Left kidney (tissue), 2 donors: ENCODE measurements around the gene RNF121. TPM values are rescaled to one million over a fixed set of nuclear protein-coding genes. Genes with fewer than 3 reads are reported as not detected.

ENCODE experiments used
- DNase-seq: peaks from one replicate; pipeline ENCODE4 v3.0.0-alpha.2; 2013
- polyA plus RNA-seq: library from polyadenylated mRNA; unstranded; fragments of 120-200 nt; gene quantifications from one replicate; pipeline ENCODE4 v1.2.1, GENCODE V29; 2013; ENCODE audit not compliant: insufficient read length

RNF121 gene
- polyA plus RNA-seq, 1 donor, result 46.7 TPM

GRCh38 chr11:71933141-71933933 is 4.5 kb downstream of the RNF121 start:
- no peak for DNase-seq

DNA sequence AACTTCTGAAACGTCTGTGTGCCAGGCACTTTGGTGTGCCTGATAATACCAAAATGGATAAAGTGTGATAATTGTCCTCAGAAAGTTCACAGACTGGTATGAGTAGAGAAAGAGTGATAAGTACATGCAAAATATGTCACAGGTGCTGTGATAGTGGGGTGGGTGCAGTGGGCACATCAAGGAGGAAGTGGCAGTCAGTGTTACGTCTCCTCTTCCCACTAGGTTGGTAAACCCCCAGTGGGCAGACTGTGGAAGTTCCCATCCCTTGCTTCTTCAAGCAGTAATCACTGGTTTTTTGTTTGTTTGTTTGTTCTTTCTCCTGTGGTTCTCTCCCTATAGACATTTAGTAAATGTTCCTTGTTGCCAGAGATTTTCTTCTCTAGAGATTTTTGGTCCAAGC is 5.4 kb downstream of the RNF121 start:
- no peak for DNase-seq

DNA sequence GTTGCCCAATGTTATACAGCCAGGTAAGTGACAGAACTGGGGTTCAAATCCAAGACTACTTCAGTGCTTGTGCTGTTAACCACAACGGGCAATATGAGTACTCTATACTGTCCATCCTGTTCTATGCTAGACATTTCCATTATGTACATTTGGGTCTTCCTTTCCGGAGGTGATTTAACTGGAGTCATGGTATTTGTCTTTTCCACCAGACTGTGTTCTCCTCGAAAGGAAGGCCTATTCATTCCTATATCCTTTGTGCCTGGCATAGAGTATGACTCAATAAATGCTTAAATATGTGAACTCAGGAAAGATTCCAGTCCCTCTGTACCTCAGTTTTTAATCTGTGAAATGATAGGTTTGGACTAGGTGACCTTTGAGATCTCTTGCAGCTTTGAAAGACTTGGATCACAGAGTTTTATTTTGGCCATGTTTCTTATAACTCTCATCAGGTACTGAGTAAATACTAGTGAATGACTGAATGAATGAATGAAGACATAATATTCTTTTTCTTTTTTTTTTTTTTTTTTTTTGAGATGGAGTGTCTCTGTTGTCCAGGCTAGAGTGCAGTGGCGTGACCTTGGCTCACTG is 6.6 kb downstream of the RNF121 start:
- DNase-seq, result no peak

DNA sequence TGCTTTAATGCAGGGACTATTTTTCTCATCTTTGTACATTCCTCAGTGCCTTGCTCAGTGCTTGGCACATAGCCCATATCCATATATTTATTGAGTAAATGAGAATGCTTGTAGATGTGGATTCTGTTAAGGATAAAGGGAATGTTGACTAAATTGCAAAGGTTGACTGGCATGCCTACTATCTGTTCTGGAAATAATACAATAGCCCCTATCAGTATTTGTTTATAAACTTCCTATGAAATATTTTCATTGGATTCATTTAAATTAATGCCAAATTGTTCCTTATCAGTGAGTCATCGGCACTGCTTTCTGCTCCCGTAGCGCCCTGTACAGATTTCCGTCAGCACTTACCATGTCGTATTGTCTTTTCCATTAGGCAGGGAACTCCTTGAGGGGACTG is 8.0 kb downstream of the RNF121 start:
- DNase-seq, result no peak

GRCh38 chr11:71937826-71938225 is 9.0 kb downstream of the RNF121 start:
- no peak for DNase-seq

GRCh38 chr11:71940561-71941219 is 11.8 kb downstream of the RNF121 start:
- DNase-seq, result no peak

DNA sequence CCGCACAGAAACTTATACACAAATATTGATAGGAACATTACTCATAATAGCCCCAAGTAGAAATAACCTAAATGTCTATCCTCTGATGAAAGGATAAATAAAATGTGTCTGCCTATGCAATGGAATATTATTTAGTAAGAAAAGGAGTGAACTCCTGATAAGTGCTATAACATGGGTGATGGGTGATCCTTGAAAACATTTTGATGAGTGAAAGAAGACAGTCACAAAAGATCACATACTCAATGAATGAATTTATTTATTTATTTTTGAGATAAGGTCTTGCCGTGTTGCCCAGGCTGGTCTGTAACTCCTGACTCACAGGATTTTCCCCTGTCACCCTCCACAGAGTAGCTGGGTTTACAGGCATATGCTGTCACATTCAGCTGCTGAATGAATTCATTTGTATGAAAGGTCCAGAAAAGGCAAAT is 17.3 kb downstream of the RNF121 start:
- no peak for DNase-seq

DNA sequence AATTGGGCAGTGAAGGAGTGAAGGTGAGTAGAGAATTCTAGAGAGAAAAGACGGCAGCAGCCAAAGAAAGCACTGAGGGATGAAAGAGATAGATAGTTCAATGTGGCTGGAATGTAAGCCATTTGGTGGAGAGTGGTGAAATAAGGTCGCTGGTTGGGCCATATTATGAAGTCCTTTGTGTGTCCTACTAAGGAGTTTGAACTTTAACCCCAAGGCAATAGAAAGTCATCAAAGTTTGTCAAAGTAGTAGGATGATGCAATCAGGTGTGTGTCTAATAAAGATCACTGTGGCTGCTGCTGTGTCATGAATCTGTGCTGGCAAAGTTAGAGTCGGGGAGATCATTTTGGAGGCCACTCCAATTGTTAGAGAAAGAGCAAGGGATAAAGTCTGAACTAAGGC is 18.7 kb downstream of the RNF121 start:
- no peak for DNase-seq

DNA sequence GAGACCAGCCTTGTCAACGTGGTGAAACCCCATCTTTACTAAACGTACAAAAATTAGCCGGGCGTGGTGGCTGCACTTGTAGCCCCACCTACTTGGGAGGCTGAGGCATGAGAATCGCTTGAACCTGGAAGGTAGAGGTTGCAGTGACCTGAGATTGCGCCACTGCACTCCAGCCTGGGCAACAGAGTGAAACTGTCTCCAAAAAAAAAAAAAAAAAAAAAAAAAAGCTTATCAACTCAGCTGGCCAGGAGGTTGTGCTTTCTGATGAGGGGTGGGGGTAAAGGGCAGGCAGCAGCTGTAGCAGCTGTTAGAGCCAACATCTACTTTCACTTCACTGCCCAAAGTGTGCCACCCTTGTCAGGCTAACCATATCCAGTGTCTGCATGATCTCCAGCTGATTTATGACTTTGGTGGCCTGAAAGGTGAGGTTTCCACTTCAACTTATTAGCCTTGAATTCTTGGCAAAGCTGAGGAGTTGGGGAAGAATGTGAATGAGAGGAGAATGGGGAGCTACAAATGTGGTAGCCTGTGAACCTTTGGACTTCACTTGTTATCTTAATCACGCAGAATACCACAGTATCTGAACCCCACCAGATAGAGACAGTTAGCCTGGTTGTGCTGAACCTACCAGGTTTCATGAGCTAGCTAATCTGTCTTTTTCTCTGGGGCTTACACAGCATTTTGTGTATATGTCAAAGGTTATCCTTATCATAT is 19.6 kb downstream of the RNF121 start:
- peak; percentile 53 for DNase-seq

DNA sequence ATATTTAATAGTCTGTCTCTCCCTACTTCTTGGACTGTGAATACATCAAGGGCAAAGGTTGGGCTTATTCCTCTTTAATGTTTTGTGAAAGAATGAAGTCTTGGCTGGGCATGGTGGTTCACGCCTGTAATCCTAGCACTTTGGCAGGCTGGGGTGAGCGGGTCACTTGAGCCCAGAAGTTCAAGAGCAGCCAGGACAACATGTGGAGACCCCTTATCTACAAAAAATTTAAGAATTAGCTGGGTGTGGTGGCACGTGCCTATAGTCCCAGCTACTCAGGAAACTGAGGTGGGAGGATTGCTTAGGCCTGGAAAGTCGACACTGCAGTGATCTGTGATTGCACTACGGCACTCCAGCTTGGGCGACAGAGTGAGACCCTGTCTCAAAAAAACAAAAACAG is 20.2 kb downstream of the RNF121 start:
- no peak for DNase-seq

DNA sequence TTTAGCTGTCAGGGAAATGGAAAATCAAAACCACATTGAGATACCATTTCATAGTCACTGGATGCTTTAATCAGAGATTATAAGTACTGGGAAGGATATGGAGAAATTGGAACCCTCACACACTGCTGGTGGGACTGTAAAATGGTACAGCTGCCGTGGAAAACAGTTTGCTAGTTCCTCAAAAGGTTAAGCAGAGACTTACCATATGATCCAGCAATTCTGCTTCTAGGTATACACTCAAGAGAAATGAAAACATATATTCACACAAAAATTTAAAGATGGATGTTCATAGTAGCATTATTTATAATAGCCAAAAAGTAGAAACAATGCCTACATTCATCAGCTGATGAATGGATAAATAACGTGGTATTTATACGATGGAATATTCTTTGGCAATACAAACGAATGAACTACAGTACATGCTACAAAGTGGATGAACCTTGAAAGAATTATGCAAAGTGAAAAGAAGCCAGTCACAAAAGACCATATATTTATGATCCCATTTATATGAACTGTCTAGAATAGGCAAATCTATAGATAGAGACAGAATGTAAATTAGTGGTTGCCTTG is 23.0 kb downstream of the RNF121 start:
- DNase-seq, result no peak

- no peak for DNase-seq
Observed at GRCh38 chr11:71955898-71956456, 27.1 kb downstream of the RNF121 start.

DNA sequence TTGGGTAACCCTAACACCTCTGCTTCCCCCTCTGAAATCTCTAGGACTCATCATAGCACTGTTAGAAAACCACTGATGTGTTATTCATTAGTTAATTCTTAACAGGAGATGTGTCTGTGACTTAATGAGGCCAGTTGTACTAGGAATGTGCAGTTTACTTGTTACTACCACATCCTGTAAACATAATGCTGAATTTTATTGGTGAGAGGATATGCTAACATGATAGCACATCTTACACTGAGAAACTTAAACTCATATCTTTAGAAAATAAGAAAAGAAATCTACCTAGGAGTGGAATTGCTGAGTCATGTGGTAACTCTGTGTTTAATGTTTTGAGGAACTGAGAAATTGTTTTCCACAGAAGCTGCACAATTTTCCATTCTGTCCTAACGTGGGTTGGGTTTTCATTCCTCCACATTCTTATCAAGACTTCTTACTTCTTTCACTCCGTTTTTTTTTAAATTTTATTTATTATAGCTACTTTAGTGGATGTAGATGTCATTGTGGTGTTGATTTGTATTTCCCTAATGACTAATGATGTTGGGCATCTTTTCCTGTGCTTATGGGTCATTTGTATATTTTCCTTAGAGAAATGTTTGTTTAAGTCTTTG is 33.7 kb downstream of the RNF121 start:
- DNase-seq, result no peak

DNA sequence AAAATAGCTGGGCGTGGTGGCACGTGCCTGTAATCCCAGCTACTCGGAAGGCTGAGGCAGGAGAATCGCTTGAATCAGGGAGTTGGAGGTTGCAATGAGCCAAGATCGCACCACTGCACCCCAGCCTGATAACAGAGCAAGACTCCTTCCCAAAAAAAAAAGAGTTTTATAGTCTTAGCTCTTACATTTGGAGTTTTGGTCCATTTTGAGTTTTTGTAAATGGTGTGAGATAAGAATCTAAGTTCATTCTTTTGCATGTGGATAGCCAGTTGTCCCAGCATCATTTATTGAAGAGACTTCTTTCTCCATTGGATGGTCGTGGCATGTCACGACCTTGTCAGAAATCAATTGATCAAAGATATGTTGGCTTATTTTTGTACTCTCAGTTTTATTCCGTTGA is 34.6 kb downstream of the RNF121 start:
- no peak for DNase-seq

DNA sequence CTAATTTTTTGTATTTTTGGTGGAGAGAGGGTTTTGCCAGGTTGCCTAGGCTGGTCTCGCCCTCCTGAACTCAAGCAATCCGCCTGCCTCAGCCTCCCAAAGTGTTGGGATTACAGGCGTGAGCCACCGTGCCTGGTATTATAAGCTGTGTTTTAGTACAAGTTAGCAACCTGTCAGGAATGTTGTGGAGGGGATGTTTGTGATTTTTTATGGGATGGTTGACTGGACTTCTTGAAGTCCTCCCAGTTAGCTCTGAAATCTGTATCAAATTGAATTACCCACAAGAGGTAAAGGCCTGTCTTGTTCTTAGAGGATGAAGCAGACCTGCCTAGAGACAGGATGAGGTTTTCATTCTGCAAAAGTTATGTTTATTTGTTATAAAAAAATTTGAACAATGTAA is 35.8 kb downstream of the RNF121 start:
- DNase-seq, result no peak

- no peak for DNase-seq
Observed at GRCh38 chr11:71971680-71972079, 42.8 kb downstream of the RNF121 start.

GRCh38 chr11:71976551-71976950 is 47.7 kb downstream of the RNF121 start:
- no peak for DNase-seq

DNA sequence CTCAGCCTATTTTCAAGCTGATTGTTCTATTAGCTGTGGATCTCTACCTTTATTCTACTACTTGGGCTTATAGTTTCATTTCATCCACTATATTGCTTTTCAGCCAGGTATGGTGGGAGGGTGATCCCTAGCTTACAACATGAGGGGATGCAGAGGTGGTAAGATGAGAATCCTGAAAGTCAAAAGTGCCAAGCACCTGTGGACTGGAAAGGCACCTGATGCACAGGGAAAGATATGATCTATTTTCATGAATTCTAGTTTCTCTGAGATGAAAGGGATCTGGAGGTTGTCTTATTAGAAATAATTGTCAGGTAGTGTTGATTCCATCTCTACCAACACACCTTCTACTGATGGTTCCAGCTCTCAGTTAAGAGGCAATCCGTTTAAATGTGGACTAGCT is 48.2 kb downstream of the RNF121 start:
- no peak for DNase-seq

DNA sequence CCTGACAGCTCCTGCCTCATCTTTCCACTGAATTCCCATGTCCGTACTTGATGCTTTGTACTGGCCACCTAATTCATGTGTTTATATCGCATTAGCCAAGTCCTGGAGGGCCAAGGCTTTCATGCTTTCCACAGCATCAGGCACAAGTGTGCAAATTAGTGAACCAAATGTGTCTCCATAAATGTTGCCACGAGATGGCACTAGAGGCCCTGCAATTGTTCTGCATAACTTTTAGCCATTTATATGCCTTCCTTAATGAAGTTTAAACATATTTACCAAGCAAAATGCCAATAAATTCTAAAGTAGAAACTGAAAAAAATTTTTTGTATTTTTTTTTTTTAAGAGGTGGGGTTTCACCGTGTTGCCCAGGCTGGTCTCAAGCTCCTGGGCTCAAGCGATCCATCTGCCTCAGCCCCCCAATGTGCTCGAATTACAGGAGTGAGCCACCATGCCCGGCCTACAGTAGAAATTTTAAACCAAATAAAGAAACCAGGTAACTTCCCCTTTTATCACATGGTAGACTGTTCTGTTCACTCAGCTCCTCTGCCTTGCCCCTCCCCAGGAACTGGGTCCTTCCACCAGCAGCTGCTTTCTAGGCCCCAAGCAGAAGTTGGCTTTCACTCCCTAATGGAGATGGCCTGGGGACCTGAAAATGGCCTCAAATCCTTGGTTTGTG is 49.0 kb downstream of the RNF121 start:
- DNase-seq, result peak; percentile 53

DNA sequence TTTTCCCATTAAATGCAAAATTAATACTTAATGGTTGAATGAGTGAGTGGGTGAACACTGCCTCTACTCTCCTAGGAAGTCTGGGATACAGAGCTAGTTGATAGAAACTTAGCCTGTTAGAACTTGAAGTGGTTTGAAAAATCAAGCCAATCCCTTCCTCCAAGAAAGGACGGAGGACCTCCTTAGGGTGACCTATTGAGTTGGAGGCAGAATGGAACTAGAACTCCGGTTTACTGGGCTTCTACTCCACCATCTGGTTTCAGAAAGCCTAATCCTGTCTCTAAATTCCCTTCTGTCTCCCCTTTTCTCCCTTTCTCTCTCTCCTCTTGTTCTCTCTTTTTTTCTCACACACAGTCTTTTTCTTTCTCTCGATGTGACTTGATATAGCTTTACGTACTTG is 50.2 kb downstream of the RNF121 start:
- DNase-seq, result no peak

GRCh38 chr11:71979602-71980001 is 50.8 kb downstream of the RNF121 start:
- DNase-seq, result no peak
